ENCODE data around the gene TPX2. TPM values are rescaled to one million over a fixed set of nuclear protein-coding genes. Genes with fewer than 3 reads are reported as not detected.

The TPX2 gene
- polyA plus RNA-seq, 1 donor (not counting 4 experiments of a cell fraction or from before 2014, with no cell fraction given), result 31.5 TPM

- Histone ChIP-seq H3K4me3 (ENCODE audit: control insufficient read depth in 2 of 3, extremely low read depth in 1 of 3, insufficient read depth in 2 of 3, low read depth in 1 of 3, low read length in 3 of 3) (no peak overlapping the region), H3K9me3 (ENCODE audit: control insufficient read depth, low read depth, low read length) (no peaks in the 10 kb centered on the region), H3K9ac (ENCODE audit: control insufficient read depth, extremely low read depth, insufficient read depth, low read length) (no peak overlapping the region), H4K20me1 (ENCODE audit: control insufficient read depth, extremely low read depth, insufficient read depth, low read length) (peaks cover 3% of the 10 kb centered on the region), H3K79me2 (ENCODE audit: control insufficient read depth, insufficient read depth, low read length) (no peaks in the 10 kb centered on the region), H2AFZ (ENCODE audit: control insufficient read depth, low read length) (no peak overlapping the region), H3K9me1 (ENCODE audit: control insufficient read depth, extremely low read depth, insufficient read depth, low read length) (no peaks in the 10 kb centered on the region), H3K4me2 (ENCODE audit: control insufficient read depth, extremely low read depth, insufficient read depth, low read depth, low read length) (no peak overlapping the region), H3K27me3 (ENCODE audit: control insufficient read depth, extremely low read depth, insufficient read depth, low read length) (peaks cover 31% of the 10 kb centered on the region), H3K36me3 (ENCODE audit: control insufficient read depth in 2 of 2, extremely low read depth in 1 of 2, insufficient read depth in 2 of 2, low read length in 2 of 2) (no peaks in the 10 kb centered on the region), H3K27ac (ENCODE audit: control insufficient read depth, insufficient read depth, low read length) (no peak overlapping the region), H3K4me1 (ENCODE audit: control insufficient read depth, extremely low read depth, insufficient read depth, low read length) (no peaks in the 10 kb centered on the region)
- DNase-seq (ENCODE audit: low read depth, low spot score) (no peak), FAIRE-seq (no peak)
- dilution Hi-C loops (cut with MboI; ENCODE audit: extremely low pct_ligation_motif_present, low sequenced_read_pairs), result no loop called here
- TF ChIP-seq CTCF (optimal IDR thresholded peaks at IDR 0.05 in 1 of 3, IDR thresholded peaks at IDR 0.05 in 1 of 3, conservative IDR thresholded peaks at IDR 0.05 in 1 of 3; ENCODE audit: extremely low read depth in 1 of 3, insufficient read depth in 2 of 3, low read length in 3 of 3) (no peak), EZH2 (IDR thresholded peaks at IDR 0.05; ENCODE audit: low read length) (no peak)
These were observed 105.7 kb downstream of the TPX2 start for GRCh38 chr20:31844737-31845299.

- no peaks in the 10 kb centered on the region for H3K79me2 ChIP-seq (ENCODE audit: control insufficient read depth, insufficient read depth, low read length)
- FAIRE-seq, result no peak
- no peak for DNase-seq (ENCODE audit: low read depth, low spot score)
- H2AFZ ChIP-seq (ENCODE audit: control insufficient read depth, low read length), result no peak within 1 kb of the TSS
- no peaks in the 10 kb centered on the region for H3K9me1 ChIP-seq (ENCODE audit: control insufficient read depth, extremely low read depth, insufficient read depth, low read length)
- no peaks in the 10 kb centered on the region for H3K36me3 ChIP-seq (ENCODE audit: control insufficient read depth in 2 of 2, extremely low read depth in 1 of 2, insufficient read depth in 2 of 2, low read length in 2 of 2)
- no peak within 1 kb of the TSS for H3K4me2 ChIP-seq (ENCODE audit: control insufficient read depth, extremely low read depth, insufficient read depth, low read depth, low read length)
- H3K27ac ChIP-seq (ENCODE audit: control insufficient read depth, insufficient read depth, low read length), result no peak within 1 kb of the TSS
- no peaks in the 10 kb centered on the region for H3K4me1 ChIP-seq (ENCODE audit: control insufficient read depth, extremely low read depth, insufficient read depth, low read length)
- no peak within 1 kb of the TSS for H3K9ac ChIP-seq (ENCODE audit: control insufficient read depth, extremely low read depth, insufficient read depth, low read length)
- TF ChIP-seq EZH2 (IDR thresholded peaks at IDR 0.05; ENCODE audit: low read length) (no peak), CTCF (optimal IDR thresholded peaks at IDR 0.05 in 1 of 3, IDR thresholded peaks at IDR 0.05 in 1 of 3, conservative IDR thresholded peaks at IDR 0.05 in 1 of 3; ENCODE audit: extremely low read depth in 1 of 3, insufficient read depth in 2 of 3, low read length in 3 of 3) (no peak)
- H3K27me3 ChIP-seq (ENCODE audit: control insufficient read depth, extremely low read depth, insufficient read depth, low read length), result peaks cover 37% of the 10 kb centered on the region
- no peak within 1 kb of the TSS for H3K4me3 ChIP-seq (ENCODE audit: control insufficient read depth in 2 of 3, extremely low read depth in 1 of 3, insufficient read depth in 2 of 3, low read depth in 1 of 3, low read length in 3 of 3)
- no peaks in the 10 kb centered on the region for H3K9me3 ChIP-seq (ENCODE audit: control insufficient read depth, low read depth, low read length)
- H4K20me1 ChIP-seq (ENCODE audit: control insufficient read depth, extremely low read depth, insufficient read depth, low read length), result peaks cover 3% of the 10 kb centered on the region
- dilution Hi-C loops (cut with MboI; ENCODE audit: extremely low pct_ligation_motif_present, low sequenced_read_pairs), result no loop called here
These were observed 106.3 kb downstream of the TPX2 start, which contains the start of gene FOXS1 for GRCh38 chr20:31845300-31845863. TSS of gene FOXS1 (minus strand) at chr20:31845604. CDS start at chr20:31845542, 62 bp downstream.

All from keratinocyte (primary cell).